ENCODE data around the gene EIF4G2. TPM values are rescaled to one million over a fixed set of nuclear protein-coding genes. Genes with fewer than 3 reads are reported as not detected.

Gene EIF4G2
- 100 to 1,000 TPM; 489 to 880 (median 640) TPM for total RNA-seq

- H3K4me3 ChIP-seq: peak within 1 kb of the TSS; percentile 56 to 99 (median 67)
- peak; percentile 91 to 95 (median 94) for ATAC-seq (replicated peaks in 6 of 8)
- 0 to 14% (median 0%) methylated on average over 2 to 21 of the region's 65 CpGs; no CpG with 5 or more reads in 4 of the 10 experiments for WGBS, 10 experiments
- in situ Hi-C loops (cut with MboI; ENCODE audit: low pct_unique_long_range_greater_than_20kb in 2 of 9, low sequenced_read_pairs in 9 of 9, unreplicated experiment in 9 of 9): no loop called here
- peaks cover 16 to 30% of the 10 kb centered on the region in 2 donors for H3K4me1 ChIP-seq (replicated peaks in 1 of 2)
- peak within 1 kb of the TSS; percentile 98 to 99 for H3K27ac ChIP-seq
These were observed at the start of gene EIF4G2 for GRCh38 chr11:10808553-10809372. TSS of gene EIF4G2 (minus strand) at chr11:10808926.

GRCh38 chr11:10857709-10858438, 49.1 kb upstream of the EIF4G2 start, which contains the start of gene ZBED5:
TSS of gene ZBED5 (minus strand) at chr11:10858053. CDS start at chr11:10854945, 3,108 bp downstream.
- H3K4me1 ChIP-seq (replicated peaks in 1 of 2): peaks cover 13 to 16% of the 10 kb centered on the region in 2 donors
- H3K27ac ChIP-seq: peak within 1 kb of the TSS; percentile 95 to 96
- in situ Hi-C loops (cut with MboI; ENCODE audit: low pct_unique_long_range_greater_than_20kb in 2 of 9, low sequenced_read_pairs in 9 of 9, unreplicated experiment in 9 of 9): no loop called here
- H3K4me3 ChIP-seq: peak within 1 kb of the TSS; percentile 56 to 89 (median 74)
- peak; percentile 90 to 94 (median 93) for ATAC-seq (replicated peaks in 6 of 8)
- 0 to 3% (median 0%) methylated on average over 1 to 16 of the region's 59 CpGs; no CpG with 5 or more reads in 2 of the 10 experiments for WGBS, 10 experiments

- peak overlapping the region; percentile 56 to 89 (median 74) for H3K4me3 ChIP-seq
- peak overlapping the region; percentile 91 to 95 for H3K27ac ChIP-seq
- in situ Hi-C loops (cut with MboI; ENCODE audit: low pct_unique_long_range_greater_than_20kb in 2 of 9, low sequenced_read_pairs in 9 of 9, unreplicated experiment in 9 of 9): no loop called here
- H3K4me1 ChIP-seq (replicated peaks in 1 of 2): peaks cover 11 to 16% of the 10 kb centered on the region in 2 donors
- 0% methylated on average over 1 to 10 of the region's 14 CpGs; no CpG with 5 or more reads in 6 of the 10 experiments for WGBS, 10 experiments
- ATAC-seq (replicated peaks in 6 of 8): no peak
These were observed 48.7 kb upstream of the EIF4G2 start for GRCh38 chr11:10857459-10857708.

- H3K4me3 ChIP-seq: peak overlapping the region; percentile 56 to 89 (median 74)
- peak in 3 of 8 experiments; percentile 6 to 9 (median 8) for ATAC-seq (replicated peaks in 6 of 8)
- peak overlapping the region; percentile 91 to 95 for H3K27ac ChIP-seq
- peaks cover 11 to 16% of the 10 kb centered on the region in 2 donors for H3K4me1 ChIP-seq (replicated peaks in 1 of 2)
- in situ Hi-C loops (cut with MboI; ENCODE audit: low pct_unique_long_range_greater_than_20kb in 2 of 9, low sequenced_read_pairs in 9 of 9, unreplicated experiment in 9 of 9): no loop called here
- 0 to 13% (median 0%) methylated on average over 1 to 11 of the region's 17 CpGs; no CpG with 5 or more reads in 1 of the 10 experiments for WGBS, 10 experiments
These were observed 48.1 kb upstream of the EIF4G2 start for GRCh38 chr11:10856689-10857458.

- H3K27ac ChIP-seq: no peak overlapping the region
- H3K4me3 ChIP-seq: no peak overlapping the region
- in situ Hi-C loops (cut with MboI; ENCODE audit: low pct_unique_long_range_greater_than_20kb in 2 of 9, low sequenced_read_pairs in 9 of 9, unreplicated experiment in 9 of 9): no loop called here
- WGBS, 10 experiments: 90 to 100% (median 100%) methylated on average over 1 to 2 of the region's 2 CpGs; no CpG with 5 or more reads in 2 of the 10 experiments
- no peak for ATAC-seq (replicated peaks in 6 of 8)
- H3K4me1 ChIP-seq (replicated peaks in 1 of 2): peaks cover 11 to 16% of the 10 kb centered on the region in 2 donors
These were observed 46.6 kb upstream of the EIF4G2 start for GRCh38 chr11:10855295-10855694.

GRCh38 chr11:10847960-10848860, 39.5 kb upstream of the EIF4G2 start:
- in situ Hi-C loops (cut with MboI; ENCODE audit: low pct_unique_long_range_greater_than_20kb in 2 of 9, low sequenced_read_pairs in 9 of 9, unreplicated experiment in 9 of 9): no loop called here
- no peak overlapping the region for H3K27ac ChIP-seq
- 83 to 100% (median 95%) methylated on average over 1 to 3 of the region's 3 CpGs; no CpG with 5 or more reads in 4 of the 10 experiments for WGBS, 10 experiments
- H3K4me1 ChIP-seq (replicated peaks in 1 of 2): no peaks in the 10 kb centered on the region
- no peak overlapping the region for H3K4me3 ChIP-seq
- no peak for ATAC-seq (replicated peaks in 6 of 8)

GRCh38 chr11:10846660-10847059, 37.9 kb upstream of the EIF4G2 start:
- H3K27ac ChIP-seq: no peak overlapping the region
- no peak overlapping the region for H3K4me3 ChIP-seq
- peak in 1 of 8 experiments; percentile 58 for ATAC-seq (replicated peaks in 6 of 8)
- in situ Hi-C loops (cut with MboI; ENCODE audit: low pct_unique_long_range_greater_than_20kb in 2 of 9, low sequenced_read_pairs in 9 of 9, unreplicated experiment in 9 of 9): no loop called here
- no peaks in the 10 kb centered on the region for H3K4me1 ChIP-seq (replicated peaks in 1 of 2)

GRCh38 chr11:10845589-10845988, 36.9 kb upstream of the EIF4G2 start:
- in situ Hi-C loops (cut with MboI; ENCODE audit: low pct_unique_long_range_greater_than_20kb in 2 of 9, low sequenced_read_pairs in 9 of 9, unreplicated experiment in 9 of 9): no loop called here
- no peak for ATAC-seq (replicated peaks in 6 of 8)
- WGBS, 10 experiments: 35 to 100% (median 86%) methylated on average over 1 to 2 of the region's 2 CpGs
- no peaks in the 10 kb centered on the region for H3K4me1 ChIP-seq (replicated peaks in 1 of 2)
- no peak overlapping the region for H3K27ac ChIP-seq
- H3K4me3 ChIP-seq: no peak overlapping the region

- Histone ChIP-seq H3K27ac (no peak overlapping the region), H3K4me1 (replicated peaks in 1 of 2) (no peaks in the 10 kb centered on the region), H3K4me3 (no peak overlapping the region)
- no peak for ATAC-seq (replicated peaks in 6 of 8)
- in situ Hi-C loops (cut with MboI; ENCODE audit: low pct_unique_long_range_greater_than_20kb in 2 of 9, low sequenced_read_pairs in 9 of 9, unreplicated experiment in 9 of 9): no loop called here
These were observed 36.1 kb upstream of the EIF4G2 start for GRCh38 chr11:10844796-10845195.

- H3K4me1 ChIP-seq (replicated peaks in 1 of 2): no peaks in the 10 kb centered on the region
- ATAC-seq (replicated peaks in 6 of 8): no peak
- H3K27ac ChIP-seq: no peak overlapping the region
- in situ Hi-C loops (cut with MboI; ENCODE audit: low pct_unique_long_range_greater_than_20kb in 2 of 9, low sequenced_read_pairs in 9 of 9, unreplicated experiment in 9 of 9): no loop called here
- H3K4me3 ChIP-seq: no peak overlapping the region
These were observed 35.6 kb upstream of the EIF4G2 start for GRCh38 chr11:10844356-10844755.

- 67 to 100% (median 79%) methylated on average over 2 to 3 of the region's 3 CpGs; no CpG with 5 or more reads in 2 of the 10 experiments for WGBS, 10 experiments
- Histone ChIP-seq H3K4me3 (no peak overlapping the region), H3K4me1 (replicated peaks in 1 of 2) (no peaks in the 10 kb centered on the region), H3K27ac (no peak overlapping the region)
- in situ Hi-C loops (cut with MboI; ENCODE audit: low pct_unique_long_range_greater_than_20kb in 2 of 9, low sequenced_read_pairs in 9 of 9, unreplicated experiment in 9 of 9): no loop called here
- ATAC-seq (replicated peaks in 6 of 8): no peak
These were observed 30.2 kb upstream of the EIF4G2 start for GRCh38 chr11:10838881-10839280.

GRCh38 chr11:10838083-10838482, 29.4 kb upstream of the EIF4G2 start:
- Histone ChIP-seq H3K4me3 (no peak overlapping the region), H3K4me1 (replicated peaks in 1 of 2) (no peaks in the 10 kb centered on the region), H3K27ac (no peak overlapping the region)
- in situ Hi-C loops (cut with MboI; ENCODE audit: low pct_unique_long_range_greater_than_20kb in 2 of 9, low sequenced_read_pairs in 9 of 9, unreplicated experiment in 9 of 9): no loop called here
- ATAC-seq (replicated peaks in 6 of 8): no peak

All from motor neuron (in vitro differentiated cells).